GM18861 (cell line): Measurements from ENCODE around the gene SLC4A3.
"Not testable (repeated sequence)": the region's sequence is repeated elsewhere in the genome, so short reads cannot be mapped to it uniquely, and the experiment has no call there.

ENCODE experiments used
- ATAC-seq: cut with Tn5 transposase; IDR thresholded peaks from one replicate; pipeline ENCODE4 v1.9.1; 2021; ENCODE audit not compliant: unreplicated experiment

The SLC4A3 gene

DNA sequence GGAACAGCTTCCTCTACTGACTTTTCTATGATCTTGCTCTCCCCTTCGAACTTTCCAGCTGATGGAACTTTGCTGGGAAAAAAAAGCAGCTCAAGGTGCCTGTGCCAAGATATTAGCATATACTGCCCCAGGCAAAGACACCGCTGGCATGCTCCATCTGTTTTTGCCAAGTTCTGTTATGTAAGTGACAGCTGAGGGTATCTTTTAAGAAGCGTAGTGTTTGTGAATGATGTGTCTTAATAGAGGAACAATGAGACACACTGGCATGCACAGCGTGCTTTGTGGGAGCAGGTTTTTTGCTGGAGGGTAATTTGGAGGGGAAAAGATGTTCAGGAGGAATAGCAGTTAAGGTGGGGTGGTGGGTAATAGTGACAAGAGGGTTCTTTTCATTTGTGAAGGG lies 47.8 kb downstream of the SLC4A3 start:
- no peak for ATAC-seq

DNA sequence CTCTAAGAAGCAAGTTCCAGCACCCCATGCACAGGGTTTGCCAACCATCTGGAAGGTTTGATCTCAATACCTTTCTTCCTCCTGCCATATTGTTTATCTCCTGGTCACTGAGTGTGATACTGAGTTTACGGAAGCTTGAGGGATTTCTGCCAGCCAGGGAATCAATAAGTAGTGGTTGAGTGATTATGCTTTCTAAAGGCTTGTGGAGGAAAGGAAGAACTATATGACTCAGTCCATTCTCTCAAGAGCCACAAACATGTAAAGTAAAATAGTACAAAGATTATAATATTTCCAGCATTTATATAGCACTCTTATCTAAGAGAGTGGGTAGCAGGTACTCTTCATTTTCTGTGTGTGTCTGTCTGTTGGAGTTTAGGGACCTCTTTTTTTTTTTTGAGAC lies 49.2 kb downstream of the SLC4A3 start:
- ATAC-seq, result no peak

DNA sequence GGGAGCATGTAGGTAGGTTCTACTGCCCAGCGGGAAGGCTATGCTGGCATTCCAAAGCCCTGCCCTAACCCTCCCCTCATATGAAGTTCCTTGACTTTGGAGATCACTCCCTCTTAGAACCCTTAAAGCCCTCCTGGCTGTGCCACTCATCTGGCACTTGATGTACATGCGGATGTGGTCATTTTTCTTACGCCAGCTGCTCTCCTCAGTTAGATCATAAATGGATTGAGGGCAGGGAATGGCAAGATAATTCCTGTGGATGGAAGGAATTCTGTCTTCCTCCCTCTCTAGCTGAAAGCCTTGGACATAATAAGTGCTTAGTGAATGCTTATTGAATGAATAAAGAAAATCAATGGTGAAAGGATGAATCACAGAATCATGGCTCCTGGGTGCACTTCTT lies 51.6 kb downstream of the SLC4A3 start:
- ATAC-seq, result no peak

DNA sequence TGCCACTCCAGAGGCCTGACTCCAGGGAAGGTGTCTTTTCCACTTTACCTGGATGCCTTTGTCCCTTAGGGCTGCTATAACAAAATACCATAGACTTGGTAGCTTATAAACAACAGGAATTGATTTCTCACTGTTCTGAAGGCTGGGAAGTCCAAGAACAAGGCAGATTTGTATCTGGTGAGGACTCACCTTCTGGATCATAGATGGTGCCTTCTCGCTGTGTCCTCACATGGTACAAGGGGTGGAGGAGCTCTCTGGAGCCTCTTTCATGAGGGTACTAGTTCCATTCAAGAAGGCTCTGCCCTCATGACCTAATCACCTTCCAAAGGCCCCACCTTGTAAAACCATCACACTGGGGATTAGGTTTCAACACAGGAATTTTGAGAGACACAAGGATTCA lies 52.1 kb downstream of the SLC4A3 start:
- no peak for ATAC-seq

DNA sequence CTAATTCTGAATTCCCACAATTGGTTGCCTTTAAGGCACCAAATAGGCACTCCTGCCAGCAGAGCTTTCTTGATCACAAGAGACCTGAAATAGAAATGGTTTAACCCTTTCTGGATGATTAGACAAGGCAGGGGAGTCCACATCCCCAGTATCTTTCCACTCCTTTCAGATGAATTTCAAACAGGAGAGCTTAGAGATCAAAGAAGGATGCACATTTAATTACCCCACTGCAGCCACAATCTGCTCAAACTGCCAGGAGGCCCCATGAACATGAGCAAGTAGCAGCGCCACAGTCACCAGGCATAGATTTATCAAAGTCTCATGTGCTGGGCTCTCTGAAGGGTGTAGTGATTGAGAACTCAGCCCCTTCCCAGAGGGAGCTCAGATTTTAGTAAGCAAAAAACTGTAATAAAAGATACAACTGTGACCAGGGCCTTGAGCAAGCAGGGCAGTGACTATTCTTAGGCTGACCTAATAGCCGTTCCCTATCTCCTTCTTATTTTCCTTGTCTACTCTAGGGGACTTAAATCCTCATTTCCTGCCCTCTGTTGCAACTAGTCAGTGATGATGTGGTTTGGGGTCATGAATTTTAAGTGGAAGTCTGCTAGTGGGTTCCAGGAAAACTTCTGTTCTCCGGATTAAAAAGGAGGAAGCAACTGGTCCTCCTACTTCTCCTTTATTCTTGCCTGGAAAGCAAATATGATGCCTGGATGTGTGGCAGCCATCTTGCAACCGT lies 53.7 kb downstream of the SLC4A3 start:
- no peak for ATAC-seq

DNA sequence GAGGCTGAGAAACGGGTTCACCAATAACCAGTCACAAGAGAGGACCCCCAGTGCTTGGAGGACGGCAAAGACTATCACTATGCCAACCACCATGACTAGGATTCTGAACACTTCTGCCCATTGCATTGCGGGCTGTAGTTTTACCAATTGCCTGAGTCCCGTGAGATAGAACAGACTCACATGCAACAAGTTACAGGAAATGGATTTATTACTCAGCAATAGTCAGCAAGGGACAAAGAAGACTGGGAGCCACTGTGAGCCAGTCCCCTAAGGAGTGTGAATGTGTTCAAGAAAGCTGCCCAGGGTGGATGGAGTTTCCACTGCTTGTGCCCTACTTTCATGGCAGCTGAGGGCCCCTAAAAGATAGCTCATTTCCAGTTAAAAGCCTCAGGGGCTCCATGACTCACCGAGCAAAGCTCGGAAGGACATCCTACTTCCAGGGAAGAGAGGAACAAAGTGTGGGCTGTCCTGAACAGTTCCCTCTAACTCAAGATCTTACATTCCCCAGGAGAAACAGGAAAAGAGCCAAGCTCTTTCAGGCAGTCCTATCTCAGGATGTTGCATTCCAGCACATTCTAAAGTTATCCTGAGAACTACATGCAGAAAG lies 54.4 kb downstream of the SLC4A3 start:
- ATAC-seq, result no peak

DNA sequence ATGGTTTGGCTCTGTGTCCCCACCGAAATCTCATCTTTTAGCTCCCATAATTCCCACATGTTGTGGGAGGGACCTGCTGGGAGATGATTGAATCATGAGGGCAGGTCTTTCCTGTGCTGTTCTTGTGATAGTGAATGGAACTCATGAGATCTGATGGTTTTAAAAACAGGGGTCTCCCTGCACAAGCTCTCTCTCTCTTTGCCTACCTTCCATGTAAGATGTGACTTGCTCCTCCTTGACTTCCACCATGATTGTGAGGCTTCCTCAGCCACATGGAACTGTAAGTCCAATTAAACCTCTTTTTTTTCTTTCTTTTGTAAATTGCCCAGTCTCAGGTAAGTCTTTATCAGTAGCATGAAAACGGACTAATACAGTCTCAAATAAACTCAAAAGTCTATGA lies 56.0 kb downstream of the SLC4A3 start:
- not testable (repeated sequence) for ATAC-seq

DNA sequence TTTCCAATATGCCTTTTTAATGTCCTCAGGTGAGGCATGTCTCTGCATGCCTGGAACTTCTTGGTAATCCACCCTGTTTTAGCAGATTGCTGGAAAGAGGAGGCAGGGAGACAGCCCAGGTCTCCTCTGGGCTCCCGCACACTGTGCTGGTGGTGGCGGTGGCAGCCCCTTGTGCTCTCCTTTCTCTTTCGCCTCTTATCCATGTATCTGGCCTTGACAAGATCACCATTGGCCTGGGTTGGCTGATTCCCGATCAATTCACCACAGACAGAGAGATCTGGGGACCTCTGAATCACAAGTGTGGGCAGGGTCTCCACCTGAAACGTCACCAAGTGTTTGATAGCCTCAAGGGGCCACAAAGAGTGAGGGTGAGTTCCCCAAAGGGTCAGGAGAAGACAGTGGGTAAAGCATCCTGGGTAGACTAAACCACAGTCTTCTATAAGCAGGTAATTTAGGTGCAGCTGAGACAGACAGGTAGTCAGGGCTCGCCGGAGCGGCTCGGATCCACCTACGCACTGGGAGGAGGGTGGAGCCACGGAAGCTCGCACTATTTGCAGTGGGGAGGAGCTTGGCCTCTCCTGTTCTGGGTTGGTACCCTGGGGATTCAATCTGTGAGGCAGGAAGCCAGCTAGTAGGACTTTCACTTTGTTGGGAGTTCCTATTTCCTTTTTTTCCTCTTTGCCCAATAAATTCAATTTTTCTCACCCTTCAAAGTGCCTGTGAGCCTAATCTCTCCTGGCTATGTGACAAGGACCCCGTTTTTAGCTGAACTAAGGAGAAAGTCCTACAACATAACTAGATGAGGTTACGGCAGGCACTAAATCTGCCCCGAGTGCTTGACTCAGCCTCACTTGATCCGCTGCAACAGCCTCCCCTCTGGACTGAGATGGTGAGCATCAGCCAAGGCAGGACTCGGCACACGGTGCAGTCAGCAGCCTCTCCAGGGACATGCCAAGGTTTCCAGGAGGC lies 57.6 kb downstream of the SLC4A3 start:
- peak; percentile 93 for ATAC-seq

DNA sequence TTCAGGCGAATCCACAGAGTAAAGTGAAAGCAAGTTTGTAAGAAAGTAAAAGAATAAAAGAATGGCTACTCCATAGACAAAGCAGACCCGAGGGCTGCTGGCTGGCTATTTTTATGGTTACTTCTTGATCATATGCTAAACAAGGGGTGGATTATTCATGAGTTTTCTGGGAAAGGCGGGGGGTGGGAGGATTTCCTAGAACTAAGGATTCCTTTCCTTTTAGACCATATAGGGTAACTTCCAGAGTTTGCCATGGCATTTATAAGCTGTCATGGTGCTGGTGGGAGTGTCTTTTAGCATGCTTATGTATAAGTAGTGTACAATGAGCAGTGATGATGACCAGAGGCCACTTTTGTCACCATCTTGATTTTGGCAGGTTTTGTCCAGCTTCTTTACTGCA lies 59.8 kb downstream of the SLC4A3 start:
- ATAC-seq, result no peak

DNA sequence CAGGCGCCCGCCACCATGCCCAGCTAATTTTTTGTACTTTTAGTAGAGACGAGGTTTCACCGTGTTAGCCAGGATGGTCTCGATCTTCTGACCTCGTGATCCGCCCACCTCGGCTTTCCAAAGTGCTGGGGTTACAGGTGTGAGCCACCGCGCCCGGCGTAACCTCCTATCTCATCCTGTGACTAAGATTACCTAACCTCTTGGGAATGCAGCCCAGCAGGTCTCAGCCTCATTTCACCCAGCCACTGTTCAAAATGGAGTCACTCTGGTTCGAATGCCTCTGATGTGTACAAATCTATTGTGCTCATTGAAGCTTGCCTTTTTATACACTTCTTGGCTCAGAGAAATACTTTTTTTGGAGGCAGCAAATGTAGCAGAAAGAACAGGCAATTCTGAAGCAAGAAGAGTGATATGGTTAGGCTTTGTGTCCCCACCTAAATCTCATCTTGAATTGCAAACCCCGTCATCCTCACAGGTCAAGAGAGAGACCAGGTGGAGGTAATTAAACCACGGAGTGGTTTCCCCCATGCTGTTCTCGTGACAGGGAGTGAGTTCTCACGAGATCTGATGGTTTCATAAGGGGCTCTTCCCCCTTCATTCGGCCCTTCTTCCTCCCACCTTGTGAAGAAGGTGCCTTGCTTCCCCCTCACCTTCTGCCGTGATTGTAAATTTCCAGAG lies 60.6 kb downstream of the SLC4A3 start:
- no peak for ATAC-seq

DNA sequence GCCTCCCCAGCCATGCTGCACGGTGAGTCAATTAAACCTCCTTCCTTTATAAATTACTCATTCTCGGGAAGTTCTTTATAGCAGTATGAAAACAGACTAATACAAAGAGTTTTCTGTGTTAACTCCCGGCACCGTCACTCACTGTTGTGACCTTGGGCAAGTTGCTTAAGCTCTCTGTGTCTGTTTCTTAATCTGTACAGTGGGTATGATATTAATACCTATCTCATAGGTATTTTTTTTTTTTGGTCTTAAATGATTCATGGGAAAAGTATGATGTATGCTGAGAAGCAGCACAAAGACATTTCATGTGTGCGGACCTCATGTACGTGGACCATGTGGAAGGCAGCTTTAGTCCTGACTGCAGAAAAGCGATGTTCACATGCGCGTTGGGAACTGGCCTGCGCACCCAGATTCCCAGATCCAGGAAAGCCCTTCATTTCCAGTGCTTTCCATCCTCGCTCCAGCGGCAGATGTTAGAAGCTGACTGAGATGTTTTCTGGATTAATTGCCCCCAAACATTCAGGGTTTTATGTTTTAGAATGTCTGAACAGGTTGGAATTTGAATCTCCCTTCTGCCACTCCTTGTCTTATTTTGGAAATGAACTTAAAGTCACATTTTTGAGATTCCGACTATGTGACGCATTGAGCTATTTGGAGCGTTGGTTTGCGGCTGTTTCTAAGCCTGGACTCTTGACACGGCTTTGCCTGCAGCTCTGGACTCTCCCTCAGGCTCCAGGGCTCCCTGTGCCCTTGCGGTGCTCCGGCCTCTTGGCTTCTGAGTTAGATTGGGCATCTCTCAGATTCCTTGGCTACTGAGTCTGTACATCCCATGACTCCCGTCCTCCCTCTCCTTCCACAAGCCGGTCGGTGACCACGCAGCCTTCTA lies 61.4 kb downstream of the SLC4A3 start:
- ATAC-seq, result no peak

DNA sequence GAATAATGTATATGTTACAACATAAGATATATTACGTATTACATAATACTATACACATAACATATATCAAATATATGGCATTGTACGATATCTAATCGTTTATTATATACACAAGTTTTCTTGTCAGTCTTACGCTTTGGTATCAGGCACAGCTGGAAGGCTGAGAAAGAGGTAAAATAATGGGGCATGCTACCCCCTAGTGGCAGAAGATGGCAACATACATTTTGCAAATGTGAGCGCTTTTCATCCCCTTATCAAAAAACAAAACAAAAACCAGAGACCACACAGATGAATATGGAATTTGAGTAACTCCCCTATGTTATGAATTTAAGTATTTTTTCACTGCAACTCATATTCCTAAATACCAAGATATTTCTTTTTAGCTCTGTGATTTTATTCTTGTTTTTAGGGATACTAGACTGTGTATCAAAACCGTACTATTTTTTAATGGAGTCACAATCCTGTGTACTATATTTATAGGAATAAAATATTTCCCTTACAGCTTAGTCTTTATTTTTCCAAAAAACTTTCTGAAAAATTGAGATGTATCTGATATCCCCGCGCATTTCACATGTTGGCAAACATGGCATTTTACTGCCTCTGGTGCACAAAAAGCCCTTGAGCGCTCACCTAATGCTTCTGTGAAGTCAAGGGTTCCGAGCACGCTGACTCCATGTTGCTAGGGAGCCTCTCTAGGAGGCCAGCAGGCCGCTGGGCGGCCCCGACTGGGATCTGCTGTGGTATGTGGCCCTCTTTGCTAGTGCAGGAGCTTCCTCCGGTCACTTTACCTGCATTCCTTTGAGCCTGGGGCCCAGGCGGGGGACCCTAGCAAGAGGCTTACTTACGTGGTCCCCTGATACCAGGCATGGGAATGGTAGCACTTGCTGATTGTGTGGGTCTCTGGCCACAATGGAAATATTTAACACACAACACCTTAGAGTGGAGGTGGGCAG lies 62.5 kb downstream of the SLC4A3 start:
- ATAC-seq, result peak; percentile 41

DNA sequence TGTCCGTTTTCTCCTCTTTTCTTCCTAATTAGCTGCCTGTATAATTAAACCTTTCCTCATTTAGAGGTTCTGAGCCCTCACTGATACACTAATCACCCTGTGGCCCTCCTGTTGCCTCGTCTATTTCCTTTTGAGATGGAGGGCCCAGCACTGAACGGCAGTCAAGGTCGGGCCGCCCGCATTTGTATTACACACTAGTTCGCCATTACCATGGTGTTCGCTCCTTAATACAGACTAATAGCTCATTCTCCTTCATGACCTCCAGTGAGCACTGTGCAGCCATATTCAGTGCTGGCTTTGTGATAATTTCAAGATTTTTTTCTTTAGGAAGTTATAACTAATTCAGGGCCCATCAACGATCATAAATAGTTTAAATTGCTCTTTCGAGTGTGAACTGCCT lies 64.1 kb downstream of the SLC4A3 start:
- ATAC-seq, result no peak
